DMS 273 (cell line): ENCODE results near the gene ZIC4.

Source experiments
- DNase-seq: peaks from one replicate; lab custom pipeline; 2025; ENCODE audit not compliant: unreplicated experiment; lab: John Stamatoyannopoulos, UW

ZIC4 gene

DNA sequence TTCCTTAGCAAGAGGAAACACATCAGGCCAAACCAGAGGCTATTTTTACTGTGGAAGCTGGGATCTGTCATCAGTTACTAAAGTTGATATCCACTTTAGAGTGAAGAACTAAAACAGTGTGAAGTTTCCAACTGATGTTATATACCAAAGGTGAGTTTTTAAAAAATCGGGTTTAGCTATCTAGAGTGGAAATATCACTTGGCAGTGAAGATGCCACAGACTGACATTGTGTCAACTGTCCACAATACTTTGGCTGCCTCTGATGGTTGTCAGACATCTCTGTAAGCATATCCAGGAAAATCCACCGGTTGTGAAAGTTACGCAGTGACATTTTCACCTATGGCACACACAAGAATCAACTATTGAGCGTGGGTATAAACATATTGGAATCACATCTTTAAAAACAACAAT lies 12.0 kb upstream of the ZIC4 start:
- DNase-seq, result no peak

DNA sequence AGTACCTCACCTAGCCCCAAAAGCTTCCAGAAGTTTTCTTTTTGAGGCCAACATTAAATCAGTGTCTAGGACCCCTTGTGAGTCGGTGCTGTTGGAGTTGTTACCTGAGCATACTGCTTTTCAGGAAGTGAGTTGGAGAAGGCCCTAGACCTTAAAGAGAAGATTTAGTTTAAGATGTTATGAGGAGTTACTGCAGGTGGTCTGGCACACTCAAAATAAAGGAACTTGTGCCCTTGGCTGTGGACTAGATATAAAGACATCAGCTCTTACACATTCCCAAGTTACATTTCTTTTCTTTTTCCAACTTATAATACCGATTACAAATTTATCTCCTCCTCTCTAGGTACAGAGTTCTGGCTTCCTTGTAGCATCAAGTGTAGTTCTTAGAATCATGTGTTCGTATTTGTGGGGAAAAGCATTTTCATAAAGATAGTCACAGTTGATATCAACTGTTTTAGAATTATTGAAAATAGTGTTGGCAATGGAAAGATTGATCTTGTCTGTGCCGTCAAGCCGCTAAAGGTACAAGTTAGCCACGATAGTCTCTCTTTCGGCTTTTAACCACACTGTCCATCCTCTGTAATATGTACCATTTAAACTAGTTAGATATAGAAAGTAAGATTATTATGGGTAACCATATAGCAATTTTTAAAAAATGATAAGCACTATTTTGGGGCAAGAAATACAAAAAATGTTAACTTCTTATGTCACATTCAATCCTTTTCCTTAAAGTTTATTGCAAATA lies 11.4 kb upstream of the ZIC4 start:
- DNase-seq, result no peak

DNA sequence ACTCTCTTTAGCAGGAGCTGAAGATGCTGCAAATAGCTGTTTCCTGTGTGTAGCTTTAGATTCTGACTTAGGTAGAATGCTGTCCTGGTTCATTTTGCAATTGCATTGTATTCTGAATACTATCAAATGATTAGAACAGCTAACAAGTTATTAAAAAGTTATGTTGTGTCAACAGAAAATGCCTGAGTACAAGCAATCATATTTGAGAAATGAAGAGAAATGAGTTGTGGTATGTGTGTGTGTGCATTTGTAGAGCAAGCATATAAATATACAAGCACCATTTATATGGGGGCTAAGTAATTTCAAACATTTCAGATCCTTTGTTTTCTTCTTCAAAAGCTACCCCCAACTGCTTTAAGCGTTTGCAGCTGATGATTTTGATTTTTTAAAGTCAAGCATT lies 10.6 kb upstream of the ZIC4 start:
- DNase-seq, result no peak

DNA sequence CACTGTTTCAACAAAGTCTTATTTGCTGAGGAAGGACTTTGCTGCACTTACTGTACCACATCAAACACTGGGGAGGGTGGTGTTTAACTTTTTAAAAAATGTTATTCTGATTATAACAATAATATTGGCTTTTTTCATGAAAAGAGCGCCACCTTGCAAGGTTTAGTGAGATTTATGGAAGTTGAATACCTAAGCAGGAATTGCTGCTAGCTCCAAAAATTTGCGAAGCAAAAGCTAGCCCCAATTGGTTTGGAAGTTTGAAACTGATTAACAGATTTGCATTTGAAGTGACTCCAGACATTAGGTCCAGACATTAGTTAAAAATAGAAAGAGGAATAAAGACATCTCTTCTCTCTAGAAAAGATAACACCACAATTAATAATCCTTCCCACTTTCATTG lies 9.5 kb upstream of the ZIC4 start:
- no peak for DNase-seq

DNA sequence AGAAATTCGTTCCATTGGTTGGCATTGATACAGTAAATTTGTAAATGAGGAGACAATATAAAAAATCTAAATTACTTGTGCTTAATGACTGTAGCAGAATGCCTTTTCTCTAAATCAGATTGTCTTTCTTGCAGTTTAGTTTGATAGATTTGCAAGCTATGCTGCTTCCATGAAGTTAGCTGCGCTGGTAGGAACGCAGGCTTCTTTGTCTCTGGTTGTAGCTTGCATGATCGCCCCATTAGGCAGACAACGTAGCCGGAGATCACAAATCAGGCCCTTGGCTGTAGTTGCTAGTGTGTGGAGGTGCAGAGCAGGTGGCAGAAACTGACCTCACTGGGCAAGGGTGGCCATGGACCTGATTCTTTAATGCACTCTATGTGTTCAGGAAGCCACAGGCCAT lies 8.9 kb upstream of the ZIC4 start:
- DNase-seq, result no peak

DNA sequence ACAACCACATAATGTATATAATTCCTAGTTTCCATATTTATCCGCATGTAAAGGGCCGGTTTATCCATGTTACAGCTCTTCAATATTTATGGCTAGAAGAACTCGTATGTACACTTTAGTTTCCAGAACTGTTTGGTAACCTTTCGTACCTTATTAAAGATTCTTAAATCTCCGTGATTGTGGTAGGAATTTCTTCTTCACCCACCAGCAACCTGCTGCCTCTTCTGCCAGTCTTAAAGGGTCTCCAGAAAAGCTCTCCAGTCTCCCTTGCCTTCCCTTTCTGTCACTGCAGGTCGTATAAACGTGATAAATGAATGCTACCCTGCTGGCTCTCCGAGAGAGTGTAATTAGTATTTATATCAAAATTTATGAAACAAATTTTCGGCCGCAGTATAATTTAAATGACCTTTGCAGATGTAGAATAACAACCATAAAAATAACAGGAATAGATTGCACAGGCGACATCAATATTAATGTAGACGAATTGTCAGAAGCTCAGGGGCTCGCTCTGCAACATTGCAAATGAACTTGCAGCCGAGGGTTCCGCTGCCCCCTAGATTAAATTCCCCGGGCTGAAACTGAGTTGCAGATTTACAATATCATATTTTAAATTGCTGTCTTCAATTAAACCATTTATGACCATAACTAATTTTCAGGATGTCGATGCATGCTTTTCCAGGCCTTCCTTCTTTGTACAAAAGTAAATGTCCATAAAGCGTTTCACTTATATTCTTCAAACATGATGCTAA lies 8.2 kb upstream of the ZIC4 start:
- no peak for DNase-seq

DNA sequence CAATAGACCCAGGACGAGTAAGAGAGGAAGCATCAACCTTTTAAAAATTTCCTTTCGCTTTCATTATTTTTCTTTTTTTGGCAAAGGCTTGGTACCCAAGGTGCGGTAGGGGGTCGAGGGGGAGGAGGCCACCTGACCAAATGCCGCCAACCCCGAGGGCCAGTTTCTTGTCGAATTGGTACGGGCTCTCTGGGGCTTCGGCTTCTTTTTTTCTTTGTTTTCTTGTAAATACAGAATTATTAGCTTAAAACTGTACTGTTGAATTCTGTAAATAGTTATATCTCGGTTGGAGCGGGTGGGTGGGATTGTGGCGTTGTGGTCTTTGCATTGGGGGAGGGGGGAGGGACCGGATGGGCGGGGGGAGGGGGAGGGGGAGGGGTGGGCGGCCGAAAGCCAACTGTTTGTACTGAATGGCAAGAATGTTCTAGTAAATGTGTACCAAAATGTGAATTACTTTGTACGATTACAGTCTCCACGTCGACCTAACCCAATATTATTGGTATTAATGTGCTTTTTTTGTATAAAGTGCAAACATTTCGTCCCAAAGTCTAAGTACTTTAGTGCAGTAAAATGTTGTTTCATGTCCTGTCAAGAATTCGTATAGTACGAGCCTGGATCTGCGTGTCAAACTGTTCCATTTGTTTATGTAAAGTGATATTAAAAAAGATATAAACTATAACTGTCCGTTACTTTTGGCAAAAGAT lies 7.5 kb upstream of the ZIC4 start:
- DNase-seq, result no peak

DNA sequence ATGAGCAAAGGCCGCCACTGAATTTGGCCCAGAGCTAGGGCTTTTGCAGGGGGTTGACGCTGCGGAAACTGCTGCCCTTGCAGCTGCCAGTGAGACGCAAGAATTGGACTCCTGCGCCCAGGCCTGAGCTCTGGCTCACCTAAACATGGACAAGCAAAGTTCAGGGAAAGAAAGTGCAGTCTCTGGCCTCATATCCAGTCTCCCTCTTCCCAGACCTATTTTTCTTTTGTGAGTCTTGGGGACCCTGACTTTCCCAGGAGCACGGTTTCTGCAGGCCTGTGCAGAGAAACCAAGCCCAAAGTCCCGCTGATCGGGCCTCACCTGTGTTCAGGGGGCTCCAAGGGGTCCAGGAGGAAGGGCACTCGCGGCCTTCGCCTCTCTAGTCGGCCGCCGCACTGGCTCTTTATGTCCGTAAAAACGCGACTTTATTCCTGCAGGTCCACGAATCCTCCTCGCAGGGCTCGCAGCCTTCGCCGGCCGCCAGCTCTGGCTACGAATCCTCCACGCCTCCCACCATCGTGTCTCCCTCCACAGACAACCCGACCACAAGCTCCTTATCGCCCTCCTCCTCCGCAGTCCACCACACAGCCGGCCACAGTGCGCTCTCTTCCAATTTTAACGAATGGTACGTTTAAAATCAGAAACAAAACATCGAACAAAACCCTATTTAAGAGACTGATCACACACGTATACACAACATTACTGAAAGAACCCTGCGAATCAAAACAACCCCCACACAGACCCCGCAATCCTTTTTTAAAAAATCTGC lies 6.8 kb upstream of the ZIC4 start:
- DNase-seq, result no peak

DNA sequence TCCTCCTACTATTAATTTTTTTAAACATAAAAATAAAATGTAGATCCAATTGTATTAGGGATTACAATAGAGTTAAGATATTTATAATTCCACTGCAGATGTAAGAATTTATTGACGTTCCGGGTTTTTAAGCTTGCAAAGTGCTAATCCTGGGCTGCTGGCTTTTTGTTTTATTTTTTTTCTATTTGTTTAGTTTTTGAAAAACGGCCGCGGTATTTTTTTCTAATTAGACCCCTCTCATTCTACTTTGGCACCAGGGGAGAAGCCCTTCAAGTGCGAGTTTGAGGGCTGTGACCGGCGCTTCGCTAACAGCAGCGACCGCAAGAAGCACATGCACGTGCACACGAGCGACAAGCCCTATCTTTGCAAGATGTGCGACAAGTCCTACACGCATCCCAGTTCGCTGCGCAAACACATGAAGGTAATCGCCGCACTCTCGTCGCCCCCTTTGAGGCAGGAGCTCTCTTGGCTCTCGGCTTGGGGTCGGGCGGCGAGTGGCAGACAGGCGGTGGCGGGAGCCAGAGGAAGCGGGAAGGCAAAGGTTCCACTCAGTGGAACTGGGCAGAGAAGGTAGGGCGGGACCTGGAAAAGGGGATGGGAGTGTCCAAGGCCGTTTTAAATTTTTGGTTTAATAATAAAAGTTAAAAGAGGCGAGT lies 6.0 kb upstream of the ZIC4 start:
- DNase-seq, result no peak

DNA sequence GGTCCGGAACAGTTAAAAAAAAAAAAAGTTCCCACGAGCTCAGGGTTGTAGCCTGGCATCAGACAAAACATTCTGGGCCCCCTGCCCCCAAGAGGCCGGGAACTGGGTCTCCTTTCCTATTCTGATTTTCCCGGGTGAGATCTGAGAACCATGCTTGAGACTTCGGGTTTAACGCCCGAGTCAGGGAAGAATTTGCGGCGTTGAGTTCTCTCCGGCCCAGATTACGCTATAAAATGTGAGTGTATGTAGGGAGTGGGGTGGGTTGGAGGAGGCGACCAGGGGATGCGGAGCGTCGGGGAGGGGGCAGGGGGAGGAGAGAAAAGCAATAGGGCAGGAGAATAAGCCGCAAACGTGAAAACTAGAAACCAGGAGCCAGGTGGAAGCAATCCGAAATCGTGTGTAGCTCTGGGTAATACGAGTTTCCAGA lies 5.5 kb upstream of the ZIC4 start:
- no peak for DNase-seq

DNA sequence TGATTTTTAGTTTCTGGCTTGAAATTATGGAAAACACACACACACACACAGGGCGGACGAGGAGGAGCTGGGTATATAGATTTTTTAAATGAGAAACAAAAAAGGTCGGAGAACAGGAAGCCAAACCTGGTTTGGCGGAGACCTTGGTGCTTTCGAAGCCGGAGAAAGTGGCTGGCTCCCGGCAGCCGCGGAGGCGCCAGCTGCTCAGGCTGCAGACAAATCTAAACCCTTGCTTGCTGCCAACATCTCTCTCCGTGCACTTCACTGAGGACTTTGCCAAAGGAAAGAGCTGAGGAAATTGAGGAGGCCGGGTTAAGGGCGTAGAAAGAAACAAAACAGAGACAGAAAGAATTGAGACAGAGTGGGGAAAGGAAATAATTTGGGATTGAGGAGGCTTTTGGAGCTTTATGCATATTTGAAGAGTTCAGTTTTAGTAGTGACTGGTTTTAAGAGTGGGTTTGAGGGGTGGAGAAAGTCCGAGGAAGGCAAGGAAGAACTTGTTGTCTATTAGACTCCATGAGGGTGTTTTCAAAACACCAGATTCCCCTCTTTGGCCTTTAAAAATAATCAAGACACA lies 5.0 kb upstream of the ZIC4 start:
- DNase-seq, result peak; percentile 54

DNA sequence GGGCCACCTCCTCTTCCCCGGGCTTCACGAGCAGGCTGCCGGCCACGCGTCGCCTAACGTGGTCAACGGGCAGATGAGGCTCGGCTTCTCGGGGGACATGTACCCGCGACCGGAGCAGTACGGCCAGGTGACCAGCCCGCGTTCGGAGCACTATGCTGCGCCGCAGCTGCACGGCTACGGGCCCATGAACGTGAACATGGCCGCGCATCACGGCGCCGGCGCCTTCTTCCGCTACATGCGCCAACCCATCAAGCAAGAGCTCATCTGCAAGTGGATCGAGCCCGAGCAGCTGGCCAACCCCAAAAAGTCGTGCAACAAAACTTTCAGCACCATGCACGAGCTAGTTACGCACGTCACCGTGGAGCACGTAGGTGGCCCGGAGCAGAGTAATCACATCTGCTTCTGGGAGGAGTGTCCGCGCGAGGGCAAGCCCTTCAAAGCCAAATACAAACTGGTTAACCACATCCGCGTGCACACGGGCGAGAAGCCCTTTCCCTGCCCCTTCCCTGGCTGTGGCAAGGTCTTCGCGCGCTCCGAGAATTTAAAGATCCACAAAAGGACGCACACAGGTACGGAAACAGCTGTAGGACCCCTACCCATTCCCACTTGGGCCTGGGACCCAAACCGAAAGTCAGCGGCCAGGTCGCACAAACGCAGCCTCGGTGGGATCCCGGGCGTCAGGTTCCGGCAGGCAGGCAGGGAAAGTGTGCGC lies 4.3 kb upstream of the ZIC4 start:
- DNase-seq, result no peak

DNA sequence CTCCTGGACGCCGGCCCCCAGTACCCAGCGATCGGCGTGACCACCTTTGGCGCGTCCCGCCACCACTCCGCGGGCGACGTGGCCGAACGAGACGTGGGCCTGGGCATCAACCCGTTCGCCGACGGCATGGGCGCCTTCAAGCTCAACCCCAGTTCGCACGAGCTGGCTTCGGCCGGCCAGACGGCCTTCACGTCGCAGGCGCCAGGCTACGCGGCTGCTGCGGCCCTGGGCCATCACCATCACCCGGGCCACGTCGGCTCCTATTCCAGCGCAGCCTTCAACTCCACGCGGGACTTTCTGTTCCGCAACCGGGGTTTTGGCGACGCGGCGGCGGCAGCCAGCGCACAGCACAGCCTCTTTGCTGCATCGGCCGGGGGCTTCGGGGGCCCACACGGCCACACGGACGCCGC lies 3.8 kb upstream of the ZIC4 start:
- no peak for DNase-seq

DNA sequence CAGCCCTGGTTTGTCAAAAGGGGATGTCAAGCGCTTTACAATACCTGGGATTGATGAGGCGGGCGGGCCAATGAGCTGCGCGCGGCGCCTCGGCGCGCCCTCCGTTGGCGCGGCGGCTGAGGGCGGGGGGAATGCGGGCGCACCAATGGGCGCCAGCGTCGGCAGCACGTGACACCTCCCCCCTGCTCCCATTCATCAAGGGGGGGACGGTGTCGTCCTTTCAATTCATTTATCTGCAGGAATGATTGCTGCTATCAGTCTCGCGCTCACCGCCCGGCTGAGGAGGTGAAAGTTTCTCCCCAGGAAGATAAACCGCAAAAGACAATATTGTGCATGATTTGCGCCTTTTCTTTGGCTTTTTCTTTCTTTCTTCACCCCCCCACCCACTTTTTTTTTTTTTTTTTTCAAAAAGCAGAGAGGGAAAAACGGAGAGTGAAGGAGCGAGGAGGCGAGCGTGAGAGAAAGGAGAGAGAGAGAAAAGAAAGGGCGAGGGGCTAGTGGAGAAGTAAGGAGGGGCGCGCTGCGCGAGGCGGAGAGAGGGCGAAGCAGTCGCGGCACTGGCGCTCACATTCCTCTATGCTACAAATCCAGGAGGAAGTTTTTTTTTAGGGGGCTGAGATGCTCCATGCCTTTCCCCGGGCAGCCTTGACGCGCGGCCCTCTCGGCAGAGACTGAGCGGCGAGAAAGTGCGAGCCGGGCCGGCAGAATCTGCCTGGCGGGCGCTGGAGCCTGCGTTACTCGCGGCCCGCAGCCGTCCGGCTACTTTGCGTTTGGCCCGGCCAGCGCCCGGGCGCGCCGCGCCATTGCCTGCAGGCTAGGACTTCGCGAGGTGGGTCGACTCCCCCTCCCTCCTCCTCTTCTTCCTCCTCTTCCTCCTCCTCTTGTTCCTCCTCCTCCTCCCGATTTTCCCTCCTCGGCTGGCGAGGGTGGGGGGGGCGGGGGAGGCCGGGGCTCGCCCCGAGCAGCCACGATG lies 3.1 kb upstream of the ZIC4 start, which contains the start of gene ZIC1:
ZIC1 (plus strand) TSS at position 223 of the 973 bp plus-strand sequence; CDS start at position 971, 748 bp downstream.
- DNase-seq, result no peak

DNA sequence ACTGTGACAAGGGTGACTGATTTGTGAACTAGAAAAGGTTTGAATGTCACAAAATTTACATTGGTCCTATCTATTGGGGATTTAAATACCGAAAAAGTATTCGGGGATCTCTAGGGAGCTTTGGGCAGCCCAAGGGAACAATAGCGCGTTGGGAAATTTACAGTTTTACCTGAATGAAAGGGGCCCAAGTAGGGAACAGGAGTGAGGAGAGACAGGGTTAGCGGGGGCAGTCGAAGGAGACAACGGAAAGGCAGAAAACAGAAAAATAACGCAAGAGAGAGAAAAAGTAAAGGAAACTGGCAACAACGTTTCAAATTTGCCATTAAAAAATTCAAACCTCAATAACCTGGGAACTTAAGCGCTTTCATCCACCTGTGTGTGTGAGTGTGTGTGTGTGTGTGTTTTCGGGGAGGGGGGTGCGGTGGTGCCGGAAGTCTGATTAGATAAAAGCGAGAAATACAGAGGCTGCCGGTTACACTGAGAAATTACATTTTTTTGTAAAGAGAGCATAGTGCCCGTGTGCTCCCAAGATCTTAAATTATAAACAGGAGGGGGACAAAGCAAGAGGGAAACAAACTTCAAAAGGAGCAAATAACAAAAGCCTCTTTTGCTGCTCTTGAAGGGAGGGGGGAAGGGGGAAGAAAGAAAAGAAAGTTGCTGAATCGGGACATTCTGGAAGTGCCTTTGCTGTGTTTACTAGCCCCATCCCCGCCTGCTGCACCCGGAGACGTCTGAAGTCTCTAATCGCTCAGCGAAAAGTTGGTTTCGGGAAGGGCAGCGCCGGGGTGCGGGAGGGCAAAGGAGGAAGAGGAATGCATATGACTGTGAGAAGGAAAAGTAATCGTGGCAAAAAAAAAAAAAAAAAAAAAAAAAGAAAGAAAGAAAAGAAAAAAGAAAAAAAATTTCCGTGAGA lies 2.1 kb upstream of the ZIC4 start:
- no peak for DNase-seq

DNA sequence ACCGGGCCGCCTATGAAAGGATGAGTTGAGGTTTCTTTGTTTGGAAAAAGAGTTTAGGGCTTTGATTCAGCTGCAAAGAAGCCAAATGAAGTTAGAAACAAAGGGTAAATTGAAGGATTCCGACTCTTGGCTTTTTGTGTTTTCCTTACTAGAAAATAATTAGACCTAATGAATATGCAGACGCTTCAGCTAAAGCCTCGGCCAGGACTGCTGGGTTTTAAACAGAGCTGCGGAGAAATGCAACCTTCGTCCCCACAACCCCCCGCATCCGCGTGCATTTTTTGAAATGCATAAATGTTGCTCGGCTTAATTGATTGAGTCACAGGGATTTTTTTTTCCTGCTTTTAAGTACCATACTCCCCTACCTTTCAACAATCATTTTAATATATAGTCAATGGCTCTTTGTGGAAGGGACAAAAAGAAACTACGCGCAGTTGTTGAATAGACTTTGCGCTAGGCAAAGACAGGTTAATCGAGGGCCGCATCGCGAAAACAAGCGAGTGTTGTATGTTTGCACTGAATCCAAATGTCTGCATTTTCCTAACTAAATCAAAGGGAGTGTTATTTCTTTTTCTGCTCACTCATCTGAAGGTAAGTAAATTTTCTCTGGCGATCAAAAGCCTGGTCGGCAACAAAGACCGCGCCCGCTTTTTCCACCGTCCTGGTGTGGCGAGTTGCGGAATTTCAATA lies 1.3 kb upstream of the ZIC4 start:
- DNase-seq, result no peak

DNA sequence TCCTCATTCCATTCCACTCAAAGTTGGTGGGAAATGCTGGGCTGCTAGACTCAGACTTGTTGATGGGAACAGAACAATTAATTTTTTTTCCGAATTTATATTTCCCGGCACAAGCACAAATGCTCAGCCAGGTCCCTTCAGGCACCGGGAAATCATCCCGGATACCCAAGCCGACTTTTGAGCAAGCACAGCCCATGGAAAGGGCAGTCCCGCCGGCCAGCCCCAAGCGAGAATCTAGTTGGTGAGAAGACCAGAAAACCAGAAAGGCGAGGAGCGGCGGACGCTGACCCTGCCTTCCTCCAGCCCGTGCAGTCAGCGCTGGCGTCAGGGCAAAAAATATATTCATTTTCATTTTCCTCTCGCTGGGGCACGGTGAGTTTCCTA lies 763 bp upstream of the ZIC4 start:
- no peak for DNase-seq
